DMS 273 treated with DMSO at 0.1 percent for 48 hours (cell line): ENCODE data around the gene JAML.

Experiments
- DNase-seq: peaks from one replicate; lab custom pipeline; 2025; lab: John Stamatoyannopoulos, UW

JAML gene

GRCh38 chr11:118145285-118146227 is 79.3 kb downstream of the JAML start:
- DNase-seq, result no peak

DNA sequence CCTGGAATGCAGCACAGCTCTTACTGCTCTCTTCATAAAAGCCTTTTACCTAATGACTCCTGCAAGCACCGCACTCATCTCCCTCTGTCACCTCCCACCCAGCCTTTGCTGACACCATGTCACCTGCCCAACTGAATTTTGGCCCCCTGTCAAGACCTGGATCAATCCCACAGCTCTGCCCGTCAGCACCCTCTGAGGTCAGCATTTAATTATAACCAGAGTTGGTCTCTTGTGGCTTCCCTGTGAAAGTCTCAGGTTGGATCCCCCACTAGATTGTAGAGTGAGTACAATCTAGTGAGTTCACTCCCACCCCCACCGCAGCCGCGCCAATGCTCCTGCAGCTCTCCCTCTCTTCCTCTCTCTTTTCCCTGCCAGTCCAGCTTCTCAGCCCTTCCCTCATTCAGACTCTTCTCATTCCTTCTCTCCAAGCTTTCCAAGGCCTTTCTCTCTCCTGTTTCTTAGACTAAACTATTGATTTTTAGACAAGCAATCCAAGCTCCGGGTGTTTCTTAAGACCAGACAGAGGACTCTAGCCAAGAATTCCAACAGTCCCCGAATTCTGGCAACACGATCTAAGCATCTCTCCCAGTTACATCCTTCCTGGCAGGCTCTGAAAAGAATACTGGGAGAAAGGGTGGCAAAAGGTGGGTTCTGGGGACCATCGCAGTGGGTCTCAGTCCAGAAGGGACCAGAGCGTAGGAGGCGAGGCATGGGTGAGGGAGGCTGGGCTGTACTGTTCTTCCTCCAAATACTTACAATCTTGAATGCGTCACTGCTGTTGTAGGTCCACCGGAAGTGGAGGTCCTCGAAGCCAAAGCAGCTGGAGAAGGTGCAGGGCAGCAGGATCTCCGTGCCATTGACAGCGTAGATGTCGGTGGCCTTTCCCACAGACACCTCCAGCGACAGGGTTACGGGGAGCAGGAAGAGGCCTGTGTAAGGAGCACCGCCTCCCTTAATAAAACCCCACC is 80.2 kb downstream of the JAML start:
- no peak for DNase-seq
